PC-9 (cell line): ENCODE data around the gene CCDC91. TPM values are rescaled to one million over a fixed set of nuclear protein-coding genes. Genes with fewer than 3 reads are reported as not detected.

ENCODE experiments used
- BruUV-seq: library from RNA; stranded (reverse); fragments of 400-500 nt; replicated peaks from 2 replicates; lab custom pipeline; 2021; lab: Mats Ljungman, UMichigan
- CTCF ChIA-PET: fragments of 300-600 bp; sonication (Branson Sonifier 250); formaldehyde crosslinking; loops from one replicate; lab custom pipeline; 2022; ENCODE audit warnings: antibody characterized with exemption; lab: Charles Lee
- POLR2A ChIA-PET: fragments of 300-600 bp; sonication (Branson Sonifier 250); formaldehyde crosslinking; loops from one replicate; lab custom pipeline; 2022; ENCODE audit warnings: antibody characterized with exemption; ENCODE audit not compliant: unreplicated experiment; lab: Charles Lee
- DNase-seq, 2 experiments: peaks; one replicate each; pipeline versions ENCODE4 v3.0.0 to v3.0.0-alpha.2; 2015 to 2022; ENCODE audit warnings: mixed read lengths in 1 of 2
- H2AFZ ChIP-seq: fragments of 200-600 bp; sonication (generic); 2 replicates; pipeline ENCODE4 v1.8.1; 2017; ENCODE audit warnings: antibody characterized with exemption
- H3F3A ChIP-seq: fragments of 200-600 bp; sonication (generic); 2 replicates; pipeline ENCODE4 v1.8.1; 2017; ENCODE audit warnings: antibody characterized with exemption, mild to moderate bottlenecking, low read depth; ENCODE audit not compliant: insufficient read depth
- H3K27ac ChIP-seq: fragments of 200-600 bp; sonication (generic); 2 replicates; pipeline ENCODE4 v1.6.1; 2016; ENCODE audit warnings: mixed run types
- H3K27me3 ChIP-seq: fragments of 200-600 bp; sonication (generic); 2 replicates; pipeline ENCODE4 v1.6.1; 2016; ENCODE audit warnings: low read depth, mixed run types; ENCODE audit not compliant: insufficient read depth
- H3K36me3 ChIP-seq: fragments of 200-600 bp; sonication (generic); 2 replicates; pipeline ENCODE4 v1.6.1; 2016; ENCODE audit warnings: low read depth, mixed run types
- H3K4me1 ChIP-seq: fragments of 200-600 bp; sonication (generic); replicated peaks from 2 replicates; pipeline ENCODE4 v1.6.1; 2016; ENCODE audit warnings: mixed run types; ENCODE audit not compliant: insufficient read depth
- H3K4me2 ChIP-seq: fragments of 200-600 bp; sonication (generic); 2 replicates; pipeline ENCODE4 v1.6.1; 2017; ENCODE audit warnings: mixed run types
- H3K4me3 ChIP-seq: fragments of 200-600 bp; sonication (generic); 2 replicates; pipeline ENCODE4 v1.6.1; 2016; ENCODE audit warnings: mixed run types
- H3K79me2 ChIP-seq: fragments of 200-600 bp; sonication (generic); 2 replicates; pipeline ENCODE4 v1.6.1; 2017; ENCODE audit warnings: low read depth, mixed run types
- H3K9me2 ChIP-seq: fragments of 200-600 bp; sonication (generic); 2 replicates; pipeline ENCODE4 v1.8.1; 2017; ENCODE audit warnings: mild to moderate bottlenecking; ENCODE audit not compliant: insufficient read depth
- H3K9me3 ChIP-seq: fragments of 200-600 bp; sonication (generic); 2 replicates; pipeline ENCODE4 v1.8.1; 2016; ENCODE audit warnings: low read depth; ENCODE audit not compliant: insufficient read depth
- H4K20me1 ChIP-seq: fragments of 200-600 bp; sonication (generic); 2 replicates; pipeline ENCODE4 v1.8.1; 2017; ENCODE audit not compliant: insufficient read depth
- CTCF ChIP-seq: fragments of 200-600 bp; sonication (generic); conservative IDR thresholded peaks from 2 replicates; pipeline ENCODE4 v1.6.1; 2017; ENCODE audit warnings: mixed run types, antibody characterized with exemption, mild to moderate bottlenecking, moderate library complexity
- EZH2 ChIP-seq: fragments of 200-600 bp; sonication (generic); IDR thresholded peaks from 2 replicates; pipeline ENCODE4 v1.8.0; 2017; ENCODE audit warnings: antibody characterized with exemption, low read depth
- intact Hi-C: fragments of 100-400 bp; cut with micrococcal nuclease; formaldehyde crosslinking; loops from one replicate; pipeline ENCODE4 v1.10.0; 2022; ENCODE audit not compliant: unreplicated experiment
- total RNA-seq: library from RNA; stranded (reverse); gene quantifications from 2 replicates; pipeline ENCODE4 v1.2.3, GENCODE V29; 2021

The CCDC91 gene
- total RNA-seq, 1 experiment from 2014 or later: 38.9 TPM

DNA sequence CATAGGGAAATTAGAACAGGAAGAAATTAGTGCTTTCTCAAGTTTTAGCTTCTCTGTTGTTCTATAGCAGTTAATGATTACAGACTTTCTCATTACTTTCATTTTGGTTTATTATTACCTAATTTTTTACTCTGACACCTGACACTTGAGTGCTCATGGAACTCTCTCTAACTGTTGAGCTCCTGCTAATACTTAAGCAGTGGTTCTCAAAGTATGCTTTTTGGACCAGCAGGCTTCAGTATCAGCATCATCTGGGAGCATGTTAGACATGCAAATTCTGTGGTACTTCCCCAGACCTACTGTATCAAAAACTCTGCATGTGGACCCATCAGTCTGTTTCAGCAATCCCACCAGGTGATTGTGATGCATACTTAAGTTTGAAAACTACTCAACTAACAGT is 235.3 kb downstream of the CCDC91 start:
- H3K27ac ChIP-seq: no peak overlapping the region
- H3K4me3 ChIP-seq: no peak overlapping the region
- no peaks in the 10 kb centered on the region for H4K20me1 ChIP-seq
- no TSS peak for BruUV-seq
- POLR2A ChIA-PET: no interaction called here
- H2AFZ ChIP-seq: no peak overlapping the region
- no peaks in the 10 kb centered on the region for H3F3A ChIP-seq
- H3K27me3 ChIP-seq: no peaks in the 10 kb centered on the region
- no peak for DNase-seq
- H3K4me2 ChIP-seq: no peak overlapping the region
- no peaks in the 10 kb centered on the region for H3K4me1 ChIP-seq
- CTCF ChIA-PET: no interaction called here
- H3K9me2 ChIP-seq: no peaks in the 10 kb centered on the region
- TF ChIP-seq CTCF: no peak
- TF ChIP-seq EZH2: no peak
- intact Hi-C loops: no loop called here
- no peaks in the 10 kb centered on the region for H3K36me3 ChIP-seq
- no peaks in the 10 kb centered on the region for H3K79me2 ChIP-seq
- no peaks in the 10 kb centered on the region for H3K9me3 ChIP-seq

- no peak for TF ChIP-seq EZH2
- TF ChIP-seq CTCF: no peak
- CTCF ChIA-PET: no interaction called here
- no peaks in the 10 kb centered on the region for H3K36me3 ChIP-seq
- H3K4me2 ChIP-seq: no peak overlapping the region
- H2AFZ ChIP-seq: no peak overlapping the region
- no peak for DNase-seq
- POLR2A ChIA-PET: interaction anchor here (0.7 kb wide), 1 partner anchor 33 kb away, joined by 10 read pairs; no protein-coding TSS in a partner anchor
- no peaks in the 10 kb centered on the region; the same call in 1 of the 2 replicates for H3K9me3 ChIP-seq
- no peak overlapping the region for H3K27ac ChIP-seq
- BruUV-seq: no TSS peak
- H3F3A ChIP-seq: no peaks in the 10 kb centered on the region
- no peaks in the 10 kb centered on the region for H3K27me3 ChIP-seq
- intact Hi-C loops: no loop called here
- H4K20me1 ChIP-seq: no peaks in the 10 kb centered on the region
- H3K79me2 ChIP-seq: no peaks in the 10 kb centered on the region
- H3K9me2 ChIP-seq: no peaks in the 10 kb centered on the region
- no peaks in the 10 kb centered on the region for H3K4me1 ChIP-seq
- H3K4me3 ChIP-seq: no peak overlapping the region
Measured at GRCh38 chr12:28427046-28427445, 236.8 kb downstream of the CCDC91 start.

- no peaks in the 10 kb centered on the region for H3F3A ChIP-seq
- 0 out of 2 replicates have a peak, but pooled peaks cover 4% of the 10 kb centered on the region for H3K79me2 ChIP-seq
- H3K9me3 ChIP-seq: no peaks in the 10 kb centered on the region
- TF ChIP-seq CTCF: no peak
- TF ChIP-seq EZH2: no peak
- no peaks in the 10 kb centered on the region for H3K36me3 ChIP-seq
- H3K27ac ChIP-seq: no peak overlapping the region
- no peak overlapping the region for H3K4me3 ChIP-seq
- peaks cover 12% of the 10 kb centered on the region; the same call in 1 of the 2 replicates for H3K9me2 ChIP-seq
- POLR2A ChIA-PET: no interaction called here
- no peaks in the 10 kb centered on the region for H3K4me1 ChIP-seq
- CTCF ChIA-PET: no interaction called here
- no peak for DNase-seq
- H3K4me2 ChIP-seq: no peak overlapping the region
- intact Hi-C loops: no loop called here
- H3K27me3 ChIP-seq: no peaks in the 10 kb centered on the region
- BruUV-seq: no TSS peak
- no peak overlapping the region for H2AFZ ChIP-seq
- no peaks in the 10 kb centered on the region; the same call in 1 of the 2 replicates for H4K20me1 ChIP-seq
Measured at GRCh38 chr12:28440081-28440608, 249.9 kb downstream of the CCDC91 start.
